SHP77 treated with DMSO at 0.1 percent for 48 hours (cell line): Measurements from ENCODE around the gene SMLR1.

Experiments
- DNase-seq: peaks from one replicate; lab custom pipeline; 2025; lab: John Stamatoyannopoulos, UW

The SMLR1 gene

DNA sequence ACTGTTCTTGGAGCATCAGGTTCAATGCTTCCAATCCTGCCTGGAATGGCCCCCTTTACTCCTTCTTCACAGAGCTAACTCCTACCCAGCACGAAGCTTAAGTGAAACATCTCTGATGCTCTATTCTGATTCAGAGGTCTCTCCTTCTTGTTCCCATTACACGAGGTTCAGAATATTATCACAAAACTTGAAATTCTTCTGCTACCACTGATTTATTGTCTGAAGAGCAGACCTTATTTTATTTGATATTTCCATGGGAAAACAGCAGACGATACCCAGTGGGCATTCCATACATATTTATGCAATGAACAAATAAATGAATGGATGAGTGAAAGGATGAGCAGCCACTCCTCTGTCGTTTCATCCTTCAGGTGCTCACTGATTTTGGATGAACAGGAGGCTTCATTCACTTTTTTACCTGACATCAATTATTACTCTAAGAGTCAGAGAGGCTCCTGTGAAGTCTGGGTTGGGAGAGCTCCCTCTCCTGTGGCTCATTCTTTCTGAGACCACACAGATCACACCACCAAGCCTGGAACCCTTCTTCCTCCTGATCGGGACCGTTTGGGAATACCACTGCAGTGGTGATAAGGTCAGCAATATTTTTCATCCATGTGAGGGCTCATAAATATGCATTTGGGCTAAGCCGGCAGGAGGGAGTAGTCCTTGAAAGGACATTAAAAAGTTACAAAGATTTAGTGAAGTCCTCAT, 25.8 kb downstream of the SMLR1 start:
- no peak for DNase-seq

- no peak for DNase-seq
These were observed 26.5 kb downstream of the SMLR1 start for GRCh38 chr6:130853555-130854183.

GRCh38 chr6:130858054-130858453, 30.8 kb downstream of the SMLR1 start:
- no peak for DNase-seq

DNA sequence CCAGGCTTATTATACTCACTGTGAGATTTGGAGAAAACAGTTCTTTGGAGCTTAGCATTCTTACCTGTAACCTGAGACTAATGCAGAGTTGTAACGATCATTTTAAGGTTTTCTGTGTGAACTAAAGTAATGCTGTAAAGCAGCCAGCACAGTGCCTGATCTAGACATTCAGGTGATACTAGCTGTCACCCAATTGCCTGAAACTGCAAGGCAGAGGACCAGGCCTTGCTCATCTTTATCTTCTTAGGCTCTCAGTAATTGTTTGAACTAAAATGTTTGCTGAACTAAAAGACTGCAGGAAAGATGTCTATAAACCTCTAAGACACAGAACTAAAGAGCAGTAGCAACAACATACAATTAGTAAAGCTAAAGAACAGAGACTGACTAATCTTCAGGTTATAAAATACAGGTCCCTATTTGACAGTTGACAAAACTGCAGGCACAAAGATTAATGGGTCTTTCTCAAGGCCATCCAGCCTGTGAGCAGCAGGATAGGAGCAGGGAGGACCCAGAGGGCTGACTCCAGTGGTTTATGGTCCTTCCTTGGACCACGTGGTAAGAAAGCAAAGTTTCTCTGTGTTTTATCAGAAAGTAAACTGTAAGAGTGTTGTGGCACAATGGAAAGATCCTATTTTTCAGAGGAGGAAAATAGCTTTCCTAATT, 31.4 kb downstream of the SMLR1 start:
- no peak for DNase-seq

DNA sequence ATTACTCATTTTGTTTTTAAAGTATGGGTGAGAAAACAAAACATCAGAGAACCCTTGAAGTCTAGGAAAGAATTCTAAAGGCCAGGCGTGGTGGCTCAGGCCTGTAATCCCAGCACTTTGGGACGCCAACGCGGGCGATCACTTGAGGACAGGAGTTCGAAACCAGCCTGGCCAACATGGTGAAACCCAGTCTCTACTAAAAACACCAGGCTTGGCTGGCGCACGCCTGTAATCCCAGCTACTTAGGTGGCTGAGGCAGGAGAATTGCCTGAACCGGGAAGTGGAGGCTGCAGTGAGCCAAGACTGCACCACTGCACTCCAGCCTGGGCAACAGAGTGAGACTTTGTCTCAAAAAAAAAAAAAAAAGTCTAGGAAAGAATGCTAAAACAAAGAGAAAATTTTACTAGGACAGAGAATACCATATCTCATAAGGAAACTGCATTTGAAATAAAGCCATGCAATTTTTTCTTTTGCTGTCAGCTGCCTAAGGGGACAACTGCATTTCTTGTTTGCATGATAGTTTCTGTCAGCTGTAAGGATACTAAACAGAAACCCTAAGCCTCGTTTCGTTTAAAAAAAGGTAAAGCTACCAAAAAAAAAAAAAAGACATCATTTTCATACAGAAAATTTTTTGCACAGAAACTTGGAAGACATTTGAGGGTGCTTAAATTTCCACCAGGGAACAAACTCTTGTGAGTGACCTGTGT, 32.1 kb downstream of the SMLR1 start:
- no peak for DNase-seq

GRCh38 chr6:130862370-130862769, 35.2 kb downstream of the SMLR1 start:
- no peak for DNase-seq

- DNase-seq: no peak
These were observed 36.4 kb downstream of the SMLR1 start for GRCh38 chr6:130863415-130864230.

- no peak for DNase-seq
These were observed 37.1 kb downstream of the SMLR1 start for GRCh38 chr6:130864344-130864743.

- DNase-seq: no peak
These were observed 38.6 kb downstream of the SMLR1 start for GRCh38 chr6:130865793-130866192.

DNA sequence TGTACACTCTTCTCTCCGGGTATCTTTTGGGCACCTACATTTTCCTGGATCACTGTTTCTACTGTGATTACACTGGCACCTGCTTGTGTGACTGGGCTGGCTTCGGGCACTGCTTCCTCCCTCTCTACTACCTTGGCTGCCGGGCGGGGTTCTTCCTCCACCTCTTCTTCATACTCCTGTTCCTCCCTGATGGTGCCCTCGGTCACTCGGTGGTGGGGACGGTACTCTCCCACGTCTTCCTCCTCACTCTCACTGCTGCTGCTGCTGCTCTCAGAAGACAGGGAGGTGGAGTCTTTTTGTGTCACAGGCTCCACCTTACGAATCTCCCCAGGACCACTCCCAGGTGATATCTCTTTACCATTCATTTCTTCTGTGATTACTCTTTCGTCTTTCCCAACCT, 42.5 kb downstream of the SMLR1 start:
- DNase-seq: no peak

GRCh38 chr6:130870179-130870880, 43.1 kb downstream of the SMLR1 start:
- no peak for DNase-seq

DNA sequence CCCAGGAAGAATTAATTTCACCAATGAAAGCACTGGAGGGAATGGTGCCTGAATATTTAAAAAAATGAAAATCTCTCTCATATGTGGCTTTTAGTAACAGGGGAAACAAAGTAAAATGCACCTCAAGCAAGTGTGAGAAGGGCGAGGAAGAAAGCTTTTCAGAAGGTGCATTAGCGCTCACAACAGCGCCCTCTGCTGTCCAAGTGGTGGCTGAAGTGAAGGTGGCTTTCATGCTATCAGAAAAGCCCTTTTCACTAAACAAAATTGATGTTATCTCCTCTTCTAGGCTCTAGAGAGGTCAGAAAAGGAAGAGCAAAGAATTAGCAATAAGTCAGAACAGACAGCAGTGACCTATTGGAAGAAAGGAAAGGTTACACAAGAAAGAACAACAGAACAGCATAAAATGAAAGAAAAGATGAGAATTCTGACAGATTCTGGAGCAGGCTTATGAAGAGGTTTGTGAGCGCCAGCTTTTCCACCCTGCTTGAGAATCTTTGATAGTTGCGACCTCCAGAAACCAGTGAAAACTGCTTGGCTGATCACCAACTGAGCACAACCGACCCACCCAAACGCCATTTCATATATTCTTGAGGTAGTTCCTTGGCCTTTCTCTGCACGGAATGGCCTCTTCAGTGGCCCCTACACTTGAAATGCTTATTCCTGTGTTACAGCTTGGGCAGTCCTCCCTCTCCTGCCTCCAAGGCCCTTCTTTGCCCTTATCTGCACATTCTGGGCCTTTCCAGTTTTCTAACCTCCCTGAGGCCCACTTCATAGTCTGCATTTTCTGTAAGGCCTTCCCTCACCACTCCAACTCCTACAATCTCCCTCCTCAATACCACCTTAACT, 45.3 kb downstream of the SMLR1 start:
- no peak for DNase-seq

DNA sequence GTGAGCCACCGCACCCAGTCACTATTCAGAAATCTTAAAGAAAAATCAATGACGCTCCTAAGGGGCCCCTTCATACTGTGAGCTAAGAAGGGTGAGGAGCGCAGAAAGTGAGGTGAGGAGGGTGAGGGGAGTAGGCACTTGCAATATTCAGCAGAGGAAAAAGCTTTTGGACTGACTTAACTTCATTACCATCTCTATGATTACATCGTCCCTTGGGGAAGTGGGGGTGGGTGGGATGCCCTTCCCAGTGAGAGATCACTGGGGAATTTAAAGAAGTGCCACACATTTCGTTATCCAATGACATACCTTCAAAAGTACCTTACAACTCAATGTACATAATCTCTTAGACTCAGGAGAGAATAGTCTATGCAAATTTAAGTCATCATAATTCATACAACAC, 46.5 kb downstream of the SMLR1 start:
- no peak for DNase-seq

DNA sequence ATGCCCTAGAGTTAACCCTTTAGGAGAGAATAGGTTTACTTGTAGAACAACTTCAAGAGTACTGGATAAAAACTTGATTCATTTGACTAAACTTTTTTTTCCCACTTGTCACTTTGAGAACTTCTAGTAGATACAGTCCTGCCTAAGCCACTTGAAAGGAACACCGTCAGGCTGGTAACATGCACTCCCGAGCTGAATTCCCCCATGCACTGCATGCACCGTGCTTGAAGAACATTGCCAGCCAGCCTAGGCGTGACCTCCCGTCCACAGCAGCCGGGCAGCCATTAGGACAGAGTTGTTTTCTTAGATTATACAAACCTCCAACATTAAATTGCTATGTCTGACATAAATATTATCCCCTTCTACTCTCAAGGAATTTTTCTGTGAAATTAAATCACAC, 52.6 kb downstream of the SMLR1 start:
- DNase-seq: no peak

DNA sequence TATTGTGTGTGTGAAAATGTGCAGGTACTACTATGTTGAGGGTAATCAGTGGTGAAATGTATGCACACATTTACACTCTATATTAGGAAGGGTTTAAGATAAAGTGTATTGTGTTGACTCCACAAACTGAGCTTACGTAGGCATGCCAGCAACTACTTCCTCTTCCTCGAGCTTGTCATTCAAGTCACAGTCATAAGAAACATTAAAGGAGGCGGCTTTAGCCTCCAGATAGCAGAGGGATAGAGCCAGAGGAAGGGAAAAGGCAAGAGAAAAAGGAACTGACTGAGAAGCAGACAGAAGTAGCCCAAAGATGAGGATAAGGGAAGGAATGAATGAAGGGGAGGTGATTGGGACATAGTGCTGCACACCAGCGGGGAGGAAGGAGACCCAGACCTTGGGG, 55.2 kb downstream of the SMLR1 start:
- DNase-seq: no peak

GRCh38 chr6:130885392-130886192, 58.4 kb downstream of the SMLR1 start:
- peak; percentile 30 for DNase-seq
